ENCODE measurements around the gene KCND3.
"Not testable (repeated sequence)": the region's sequence is repeated elsewhere in the genome, so short reads cannot be mapped to it uniquely, and the experiment has no call there.

Gene KCND3

DNA sequence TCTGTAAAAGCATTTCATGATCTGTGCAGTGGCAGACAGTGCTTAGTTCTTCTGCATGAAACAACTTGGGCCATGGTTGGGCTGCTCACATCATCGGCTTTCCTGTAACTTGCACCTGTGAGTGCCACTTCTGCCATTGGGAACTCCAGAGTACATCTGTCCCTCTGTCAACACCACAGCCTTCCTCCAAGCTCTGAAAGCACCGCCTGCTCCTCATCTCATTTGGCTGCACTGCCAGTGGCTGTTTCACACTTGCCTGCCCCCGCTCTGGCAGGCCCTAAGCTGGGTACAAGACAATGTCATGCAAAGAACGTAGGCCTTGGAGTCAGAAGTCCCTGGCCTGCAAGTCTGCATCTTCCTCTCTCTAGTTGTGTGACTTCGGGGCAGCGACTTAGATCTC lies 187.4 kb downstream of the KCND3 start:
- no peak for DNase-seq

DNA sequence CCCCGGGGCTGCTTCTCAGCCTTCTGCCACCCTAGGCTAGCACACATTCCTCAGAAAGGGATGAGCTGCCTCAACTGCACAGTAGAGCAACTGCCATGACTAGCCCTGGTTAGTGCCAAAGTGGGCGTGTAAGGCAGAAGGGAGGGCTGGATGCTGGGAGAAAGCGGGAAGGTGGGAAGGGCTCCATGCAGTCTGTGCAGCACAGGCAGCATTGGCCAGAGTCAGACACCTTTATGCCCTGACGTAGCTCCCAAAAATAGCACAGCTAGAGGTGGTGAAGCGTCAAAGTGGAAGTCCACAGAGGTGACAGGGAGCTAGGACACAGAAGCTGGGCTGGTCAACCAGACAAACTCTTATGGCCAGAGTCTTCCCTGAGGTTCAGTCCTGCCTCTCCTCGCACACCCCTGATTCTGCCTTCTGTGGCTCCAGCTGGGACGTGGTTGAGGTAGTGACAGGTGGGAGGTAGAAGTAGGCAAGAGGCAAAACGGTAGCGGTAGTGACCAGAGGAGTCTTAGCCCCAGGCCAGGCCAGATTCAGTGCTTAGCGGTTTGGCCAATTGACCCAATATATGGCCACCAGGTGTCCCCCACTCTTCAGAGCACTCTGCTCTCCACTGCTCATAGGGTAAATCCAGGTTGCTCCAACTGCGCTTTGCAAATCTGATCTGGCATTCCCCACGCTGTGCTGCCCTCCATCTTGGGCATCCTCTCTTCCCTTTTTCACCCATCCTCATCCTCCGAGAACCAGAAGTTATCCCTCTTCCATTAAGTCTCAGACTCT lies 188.2 kb downstream of the KCND3 start:
- no peak for DNase-seq

DNA sequence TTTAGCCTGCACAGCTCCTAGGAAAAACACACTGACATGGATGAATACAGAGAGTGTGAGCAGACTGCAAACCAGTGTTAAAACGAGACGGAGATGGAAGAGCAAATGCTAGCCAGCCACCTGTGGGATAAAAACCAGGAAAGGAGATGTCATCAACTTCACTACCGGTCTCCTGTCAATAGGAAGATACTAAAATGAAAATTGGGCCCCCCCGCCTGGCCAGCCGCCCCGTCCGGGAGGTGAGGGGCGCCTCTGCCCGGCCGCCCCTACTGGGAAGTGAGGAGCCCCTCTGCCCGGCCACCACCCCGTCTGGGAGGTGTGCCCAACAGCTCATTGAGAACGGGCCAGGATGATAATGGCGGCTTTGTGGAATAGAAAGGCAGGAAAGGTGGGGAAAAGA lies 189.7 kb downstream of the KCND3 start:
- not testable (repeated sequence) for DNase-seq

DNA sequence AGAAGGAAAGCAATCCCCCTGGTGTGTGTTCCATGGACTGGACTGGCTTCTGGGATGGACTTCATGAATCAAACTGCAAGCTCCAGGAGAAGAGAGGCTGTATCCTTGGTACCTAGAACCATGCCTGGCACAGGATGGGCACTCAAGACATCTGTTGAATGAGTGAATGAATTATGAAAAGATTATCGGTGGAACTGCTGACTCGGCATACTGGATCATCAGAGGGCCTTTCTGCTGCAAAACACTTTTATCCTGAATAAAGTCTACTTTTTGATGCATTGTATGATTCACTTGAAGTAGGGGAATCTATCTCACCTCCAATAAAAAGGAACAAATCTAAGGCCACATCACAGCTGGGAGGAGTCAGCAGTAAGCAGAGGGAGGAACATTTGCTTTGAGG lies 190.9 kb downstream of the KCND3 start:
- no peak for DNase-seq

DNA sequence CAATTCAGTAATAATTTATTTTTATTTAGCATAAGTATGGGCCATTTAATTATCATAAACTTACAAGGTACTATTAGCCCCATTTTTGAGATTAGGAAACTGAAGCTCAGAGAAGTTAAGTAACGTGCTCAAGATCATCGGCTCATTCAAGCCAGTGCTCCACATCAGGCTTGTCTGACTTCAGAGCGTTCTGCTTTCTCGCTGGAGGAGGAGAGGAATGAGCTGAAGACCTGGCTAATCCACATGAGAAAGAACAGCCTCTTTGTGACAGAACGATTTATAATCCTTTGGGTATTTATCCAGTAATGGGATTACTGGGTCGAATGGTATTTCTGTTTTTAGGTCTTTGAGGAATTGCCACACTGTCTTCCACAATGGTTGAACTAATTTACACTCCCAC lies 194.1 kb downstream of the KCND3 start:
- no peak for DNase-seq

DNA sequence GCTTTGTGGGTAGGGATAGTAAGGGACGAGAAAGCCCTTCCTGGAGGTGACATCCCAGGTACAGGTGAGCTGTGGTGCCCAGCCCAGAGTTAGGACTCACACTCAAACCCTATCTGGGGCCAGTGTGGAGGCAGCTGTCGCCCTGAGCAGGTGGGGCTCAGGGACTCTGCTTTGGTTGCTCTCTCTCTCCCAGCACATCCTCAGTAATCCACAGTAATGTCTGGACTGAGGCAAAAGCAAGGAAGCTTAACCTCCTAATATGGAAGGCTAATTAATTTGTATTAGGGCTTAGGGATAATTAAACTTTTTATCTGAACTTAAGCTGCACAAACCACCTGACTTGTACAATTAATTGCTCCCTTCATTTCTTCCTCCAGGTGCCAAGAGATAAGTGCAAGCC lies 195.5 kb downstream of the KCND3 start:
- no peak for DNase-seq

DNA sequence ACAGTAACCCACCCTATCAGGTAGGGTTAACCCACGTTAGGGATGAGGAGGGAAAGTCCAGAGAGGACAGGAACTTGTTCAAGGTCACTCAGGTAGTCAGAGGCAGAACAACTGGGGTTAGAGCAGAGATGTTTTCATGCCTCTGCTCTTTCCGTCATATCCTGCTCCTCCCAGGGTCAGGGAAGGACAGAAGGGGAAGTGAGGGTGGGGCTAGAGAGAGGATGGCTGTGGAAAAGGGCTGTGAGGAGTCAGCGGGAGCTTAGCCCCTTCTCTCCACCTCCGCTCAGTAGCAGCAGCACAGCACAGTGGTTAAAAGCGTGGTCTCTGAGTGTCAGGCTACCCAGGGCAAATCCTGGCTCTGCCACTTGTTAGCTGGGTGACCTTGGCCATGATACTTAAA lies 197.2 kb downstream of the KCND3 start:
- no peak for DNase-seq

DNA sequence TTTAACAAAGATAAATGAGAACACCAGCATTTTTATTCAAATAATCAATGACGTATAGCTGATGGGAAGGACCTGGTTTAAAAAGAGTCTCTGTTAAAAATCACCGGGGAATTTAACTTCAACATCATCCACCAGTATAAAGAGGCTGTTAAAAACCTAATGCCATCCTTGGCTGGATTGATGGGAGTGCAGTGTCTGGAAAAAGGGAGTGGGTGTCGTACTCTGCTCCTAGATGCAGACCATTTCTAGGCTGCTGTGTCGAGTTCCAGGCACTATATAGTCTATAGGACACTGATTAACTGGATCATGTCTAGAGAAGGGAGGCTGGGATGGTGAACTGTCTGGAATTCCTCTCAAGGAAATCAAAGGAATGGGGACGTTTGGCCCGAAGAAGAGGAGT lies 197.7 kb downstream of the KCND3 start:
- no peak for DNase-seq

DNA sequence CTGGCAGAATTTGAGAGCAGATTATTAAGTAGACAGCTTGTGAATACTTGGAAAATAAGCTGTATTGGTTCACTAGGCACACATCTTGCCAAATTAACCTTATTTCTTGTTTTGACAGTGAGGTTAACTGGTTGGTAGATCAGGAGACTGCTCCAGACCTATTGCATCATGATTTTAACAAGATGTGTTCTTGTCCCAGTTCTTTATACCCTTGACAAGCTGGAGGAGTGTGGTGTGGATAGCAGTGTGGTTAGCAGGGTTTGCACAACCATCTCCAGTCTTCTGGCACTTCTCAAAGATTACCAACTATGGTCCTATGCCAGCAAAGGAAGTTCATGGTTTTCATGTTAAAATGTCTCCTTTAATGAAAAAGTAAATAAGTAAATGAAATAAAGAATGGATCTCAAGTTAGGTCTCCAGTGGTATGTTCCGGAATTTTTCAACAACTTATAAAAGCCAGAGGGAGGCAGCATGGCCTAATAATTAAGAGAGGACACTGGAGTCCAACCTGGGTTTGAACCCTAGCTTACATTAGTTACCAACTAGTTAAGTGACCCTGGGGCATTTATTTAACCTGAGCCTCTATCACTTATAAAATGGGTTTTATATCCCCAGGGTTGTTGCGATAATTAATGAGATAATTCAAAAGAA lies 199.7 kb downstream of the KCND3 start:
- DNase-seq, result no peak

DNA sequence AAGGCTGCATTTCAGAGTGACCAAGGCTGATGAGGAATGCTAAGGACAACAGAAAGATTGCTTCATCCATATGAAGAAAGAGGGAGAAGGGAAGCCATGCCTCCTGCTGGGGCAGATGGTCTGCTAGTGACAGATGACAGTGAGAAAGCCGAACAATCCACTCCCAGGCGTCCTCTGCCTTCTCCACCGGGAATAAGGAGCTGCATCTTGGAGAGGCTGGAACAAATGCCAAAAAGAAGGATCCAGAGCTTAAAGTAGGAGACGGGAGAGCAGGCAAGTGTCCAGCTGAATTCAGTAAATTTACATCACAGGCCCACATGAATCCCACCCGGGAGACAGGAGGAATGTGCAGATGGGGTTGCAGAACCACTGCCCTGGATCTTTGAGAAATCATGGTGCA lies 200.3 kb downstream of the KCND3 start:
- no peak for DNase-seq

DNA sequence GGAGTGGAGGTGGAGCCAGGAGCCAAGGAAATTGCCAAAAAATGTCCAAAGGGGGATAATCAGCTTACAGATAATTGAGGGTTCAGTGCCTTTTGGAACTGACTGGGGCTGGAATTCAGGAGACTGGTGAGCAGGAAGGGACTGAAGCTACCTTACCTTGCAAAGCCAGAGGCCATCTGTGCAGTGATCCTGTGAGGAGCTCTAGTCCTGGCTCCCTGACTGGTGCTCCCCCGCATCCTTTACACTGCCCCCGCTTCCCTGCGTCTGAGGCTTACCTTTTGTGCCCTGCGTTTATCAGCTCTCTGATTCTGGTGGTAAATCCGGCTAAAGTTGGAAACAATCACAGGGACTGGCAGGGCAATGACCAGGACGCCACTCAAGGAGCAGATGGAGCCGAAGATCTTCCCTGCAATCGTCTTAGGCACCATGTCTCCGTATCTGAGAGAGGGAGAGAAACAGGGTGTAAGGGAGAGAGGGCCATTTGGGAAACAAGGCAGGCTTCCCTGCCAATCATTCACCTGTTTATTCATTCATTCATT lies 202.7 kb downstream of the KCND3 start:
- no peak for DNase-seq

DNA sequence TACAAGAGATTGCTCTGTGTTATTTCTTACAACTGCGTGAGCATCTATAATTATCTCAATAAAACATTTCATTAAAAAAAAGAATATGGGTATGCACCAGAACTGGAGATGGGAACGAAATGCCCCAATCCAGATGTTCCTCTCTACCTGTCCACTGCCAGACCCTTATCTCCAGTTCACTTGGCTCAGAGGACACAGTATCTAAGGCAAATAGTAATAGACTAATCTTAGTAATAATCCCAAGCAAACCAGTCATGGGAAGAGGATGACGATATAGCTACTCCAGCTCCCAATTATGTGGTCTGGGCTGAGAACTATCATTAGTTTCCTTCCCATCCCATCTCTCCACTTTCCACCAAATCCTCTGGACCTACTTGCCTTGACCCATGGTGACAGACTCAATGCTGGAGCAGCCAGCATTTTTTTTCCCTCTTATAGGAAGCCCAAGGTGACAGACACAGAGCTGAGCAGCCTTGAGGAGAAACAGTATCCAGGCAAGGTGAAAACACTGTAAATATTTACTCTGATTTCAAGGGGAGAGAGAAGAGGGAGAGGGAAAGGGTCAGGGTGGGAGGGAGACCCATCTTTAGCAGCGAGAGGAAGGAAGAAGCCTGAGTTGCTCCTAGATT lies 205.1 kb downstream of the KCND3 start:
- no peak for DNase-seq

DNA sequence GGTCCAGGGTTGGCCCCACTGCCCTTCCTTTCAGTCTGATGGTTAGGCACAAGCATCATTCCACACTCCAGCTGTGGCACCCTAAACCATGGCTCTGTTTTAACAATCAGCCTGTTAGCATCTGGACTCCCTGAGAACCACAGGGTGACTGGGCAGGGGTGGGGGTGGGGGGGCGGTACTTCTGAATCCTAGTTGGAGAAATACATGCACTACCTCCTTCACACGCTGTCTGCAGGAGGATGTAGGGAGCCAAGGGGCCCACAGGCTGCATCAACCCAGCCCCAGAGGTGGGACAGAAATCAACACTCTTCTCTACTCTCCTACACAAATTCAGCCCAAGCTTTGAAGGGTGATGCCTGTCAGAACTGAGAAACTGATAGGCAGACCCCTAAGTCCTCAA lies 209.9 kb downstream of the KCND3 start:
- no peak for DNase-seq

DNA sequence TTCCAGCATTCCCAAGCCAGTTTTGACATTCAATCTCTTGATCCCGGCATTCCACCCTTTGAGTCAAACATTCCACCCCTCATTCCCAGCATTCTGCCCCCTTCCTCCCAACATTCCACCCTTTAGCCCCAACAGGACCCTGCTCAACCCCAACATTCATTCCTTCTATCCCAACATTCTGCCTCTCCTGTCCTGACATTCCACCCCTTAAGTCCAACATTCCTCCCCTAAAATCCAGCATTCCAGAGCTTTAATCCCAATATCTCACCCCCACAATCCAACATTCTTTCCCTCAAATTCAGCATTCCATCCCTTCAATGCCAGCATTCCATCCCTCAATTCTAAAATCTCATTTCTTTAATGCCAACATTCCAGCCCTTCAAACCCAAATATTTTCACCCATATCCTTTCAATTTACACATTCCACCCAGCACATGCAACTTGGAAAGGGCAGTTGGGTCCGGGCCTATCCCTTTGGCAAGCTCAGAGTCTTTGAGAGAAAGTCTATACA lies 210.9 kb downstream of the KCND3 start:
- DNase-seq, result no peak

DNA sequence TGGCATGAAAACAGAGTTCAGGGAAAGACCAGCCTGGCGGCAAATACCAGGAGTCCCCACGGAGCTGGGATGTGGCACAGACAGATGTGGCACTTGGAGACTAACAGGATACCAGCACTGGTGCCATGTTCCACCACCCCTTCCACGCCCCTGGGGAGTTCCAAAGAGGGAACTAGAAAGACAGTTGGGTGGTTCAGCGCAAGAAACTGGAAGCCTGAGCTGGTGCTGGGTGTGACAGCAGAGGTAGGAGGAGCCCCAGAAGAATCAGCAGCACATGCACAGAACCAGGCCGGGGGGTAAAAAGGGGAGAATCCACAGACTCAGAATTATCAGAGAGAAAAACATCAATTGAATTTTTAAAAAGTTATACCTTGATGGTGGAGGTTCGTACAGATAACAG lies 211.4 kb downstream of the KCND3 start:
- no peak for DNase-seq

DNA sequence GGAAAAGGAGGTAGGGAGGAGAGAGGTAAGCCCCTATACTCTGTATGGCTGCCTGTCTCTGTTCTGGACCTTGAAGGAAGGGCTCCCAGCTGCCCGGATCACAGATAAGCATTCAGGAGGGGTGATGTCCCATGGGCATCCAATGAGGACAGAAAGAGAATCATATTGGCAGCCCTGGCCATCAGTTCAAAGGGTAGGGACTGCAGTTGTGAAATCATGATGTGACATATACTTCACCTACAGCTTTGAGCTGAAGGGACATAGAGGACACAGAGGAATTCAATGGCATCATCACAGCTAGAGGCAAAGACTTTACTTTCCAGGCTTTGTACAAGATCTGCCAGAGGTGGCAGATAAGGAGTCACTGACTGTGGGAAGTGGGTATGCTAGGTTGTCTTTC lies 212.2 kb downstream of the KCND3 start:
- DNase-seq, result no peak

DNA sequence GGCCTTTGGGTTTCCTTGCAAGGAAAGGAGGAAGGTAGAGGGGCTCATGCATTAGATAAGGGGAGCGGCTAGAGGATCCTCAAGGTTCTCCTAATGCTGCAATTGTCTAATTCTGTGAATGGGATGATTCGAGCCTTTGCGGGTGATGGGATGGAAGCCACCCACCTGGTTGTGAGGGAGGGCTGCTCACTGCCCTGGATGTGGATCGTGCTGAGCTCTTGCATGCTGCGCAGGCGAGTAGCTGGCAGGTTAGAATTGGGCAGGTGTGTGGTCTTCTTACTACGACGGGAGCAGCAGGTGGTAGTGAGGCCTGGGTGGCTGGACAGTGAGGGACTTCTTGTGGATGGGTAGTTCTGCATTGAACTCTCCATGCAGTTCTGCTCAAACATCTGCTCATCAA lies 212.6 kb downstream of the KCND3 start:
- DNase-seq, result no peak

DNA sequence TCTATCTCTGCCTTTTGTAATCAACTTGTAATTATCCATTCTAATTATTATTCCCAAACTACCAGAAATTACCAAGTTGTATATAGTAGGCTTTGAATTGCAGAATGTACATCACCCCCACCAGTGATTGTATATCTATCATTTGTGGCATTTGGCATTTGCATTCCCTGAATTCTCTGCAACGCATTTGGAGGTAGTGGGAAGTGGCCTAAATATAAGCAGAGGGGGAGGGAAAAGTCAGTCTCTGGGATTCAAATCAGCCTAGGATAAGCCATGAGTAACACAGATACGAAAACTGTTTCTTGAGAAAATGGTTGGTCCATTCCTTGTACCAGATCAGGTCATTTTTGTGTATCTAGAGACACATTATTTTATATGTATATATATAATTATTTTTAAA lies 213.1 kb downstream of the KCND3 start:
- DNase-seq, result no peak

DNA sequence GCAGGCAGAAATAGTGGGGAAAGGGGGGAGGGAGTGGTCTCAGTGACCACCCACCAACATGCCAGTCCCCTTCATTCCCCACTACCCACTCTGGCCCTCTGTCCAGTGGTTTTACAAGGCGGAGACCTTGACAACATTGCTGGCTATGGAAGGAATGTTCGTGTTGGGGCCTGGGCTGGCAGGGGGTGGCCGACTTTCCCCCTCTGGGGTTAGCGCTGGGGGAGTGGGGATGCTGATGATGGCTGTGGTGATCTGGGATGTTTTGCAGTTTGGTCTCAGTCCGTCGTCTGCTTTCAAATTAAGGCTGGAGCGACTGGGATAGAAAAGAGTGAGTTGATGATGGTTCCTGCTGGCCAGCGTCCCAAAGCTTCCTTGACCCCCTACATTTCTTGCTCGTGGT lies 213.5 kb downstream of the KCND3 start:
- DNase-seq, result no peak

DNA sequence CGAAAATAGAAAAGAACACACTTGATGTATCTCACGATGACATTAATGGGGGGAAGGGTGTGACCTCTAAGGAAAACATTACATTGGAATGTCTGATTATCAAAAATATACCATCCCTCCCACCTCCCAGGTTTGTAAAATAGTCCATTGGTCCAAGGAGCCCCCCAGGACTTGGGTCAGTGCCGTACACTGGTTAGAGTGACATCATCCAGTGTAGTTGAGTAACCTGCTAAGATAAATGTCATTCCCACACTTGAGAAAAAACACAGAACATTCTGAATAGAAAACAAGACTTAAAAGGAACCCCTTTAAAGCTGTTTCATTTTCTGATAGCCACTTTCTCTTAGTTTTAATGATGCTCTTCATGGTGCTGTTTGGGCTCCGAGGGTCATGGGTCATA lies 218.6 kb downstream of the KCND3 start:
- DNase-seq, result no peak

DNA sequence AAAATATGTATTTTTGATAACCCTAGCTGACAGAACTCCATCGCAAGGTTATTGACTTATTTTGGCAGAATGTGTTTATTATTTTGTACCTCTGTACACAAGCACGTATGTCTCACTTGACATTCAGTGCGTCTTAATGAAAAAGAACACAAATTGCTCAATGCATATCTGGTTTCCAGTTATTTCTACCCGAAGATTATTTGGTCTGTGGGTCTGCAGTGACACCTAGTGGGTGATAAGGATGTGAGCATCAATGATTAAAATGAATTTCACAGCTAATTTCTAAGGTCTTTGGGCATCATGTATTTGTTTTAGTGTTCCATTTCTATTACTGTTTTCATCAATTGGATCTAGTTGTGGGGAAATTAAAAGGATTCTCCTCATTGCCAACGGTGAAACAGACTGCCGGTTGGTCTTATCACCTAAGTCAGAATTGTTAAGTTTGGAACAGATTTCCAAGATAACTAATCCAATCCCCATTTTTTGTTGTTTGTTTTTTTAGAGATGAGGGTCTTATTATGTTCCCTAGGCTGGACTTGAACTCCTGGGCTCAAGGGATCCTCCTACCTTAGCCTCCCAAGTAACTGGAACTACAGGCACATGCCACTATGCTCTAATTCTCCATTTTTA lies 219.8 kb downstream of the KCND3 start:
- DNase-seq, result peak in 3 of 4 experiments; percentile 3 to 25 (median 16)

DNA sequence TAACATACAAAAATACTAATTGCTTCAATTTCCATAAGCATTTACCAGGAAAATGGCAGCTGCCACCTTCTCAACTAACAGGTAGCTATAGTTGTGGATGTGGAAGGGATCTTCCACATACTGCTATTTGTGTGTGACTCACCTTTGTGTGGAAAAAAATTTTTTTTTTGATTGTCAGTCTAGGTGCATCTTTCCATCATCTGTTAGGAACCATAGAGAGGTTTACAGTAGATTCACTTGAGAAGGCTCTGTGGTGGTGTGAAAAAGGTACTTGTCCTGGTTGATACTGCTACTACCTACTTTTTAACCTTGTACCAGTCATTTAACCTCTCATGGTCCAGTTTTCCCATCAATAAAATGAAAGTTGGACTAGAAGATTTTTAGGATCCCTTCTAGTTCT lies 220.8 kb downstream of the KCND3 start:
- DNase-seq, result no peak

DNA sequence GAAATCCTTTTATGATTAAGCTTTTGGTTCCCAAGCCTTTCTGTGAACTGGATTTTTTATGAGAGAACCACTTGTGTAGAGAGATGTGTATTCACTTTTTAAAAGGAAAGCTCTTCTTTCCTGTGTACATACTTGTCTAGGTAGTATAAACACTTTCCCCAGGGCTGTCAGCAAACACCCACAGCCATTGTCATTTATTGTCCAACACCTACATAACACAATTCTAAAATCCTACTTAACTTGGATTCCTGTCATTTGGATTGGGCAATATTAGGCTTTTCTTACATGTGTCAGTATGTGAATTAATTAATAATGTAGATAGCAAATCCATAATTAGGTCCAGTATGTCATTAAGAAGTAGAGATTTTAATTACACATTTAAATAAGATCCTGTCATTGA lies 221.4 kb downstream of the KCND3 start:
- DNase-seq, result no peak

Measured in activated CD4-positive, CD25-positive, alpha-beta regulatory T cell (primary cell).